HG03175 (cell line): Measurements from ENCODE around the gene EGLN3.

Experiments used
- ATAC-seq: cut with Tn5 transposase; IDR thresholded peaks from one replicate; pipeline ENCODE4 v1.9.1; 2021; ENCODE audit warnings: mild to moderate bottlenecking, moderate library complexity; ENCODE audit not compliant: unreplicated experiment

EGLN3 gene

GRCh38 chr14:33876274-33876673 lies 74.6 kb downstream of the EGLN3 start:
- ATAC-seq: no peak
